ENCODE results near the gene CDH4.

Gene CDH4

DNA sequence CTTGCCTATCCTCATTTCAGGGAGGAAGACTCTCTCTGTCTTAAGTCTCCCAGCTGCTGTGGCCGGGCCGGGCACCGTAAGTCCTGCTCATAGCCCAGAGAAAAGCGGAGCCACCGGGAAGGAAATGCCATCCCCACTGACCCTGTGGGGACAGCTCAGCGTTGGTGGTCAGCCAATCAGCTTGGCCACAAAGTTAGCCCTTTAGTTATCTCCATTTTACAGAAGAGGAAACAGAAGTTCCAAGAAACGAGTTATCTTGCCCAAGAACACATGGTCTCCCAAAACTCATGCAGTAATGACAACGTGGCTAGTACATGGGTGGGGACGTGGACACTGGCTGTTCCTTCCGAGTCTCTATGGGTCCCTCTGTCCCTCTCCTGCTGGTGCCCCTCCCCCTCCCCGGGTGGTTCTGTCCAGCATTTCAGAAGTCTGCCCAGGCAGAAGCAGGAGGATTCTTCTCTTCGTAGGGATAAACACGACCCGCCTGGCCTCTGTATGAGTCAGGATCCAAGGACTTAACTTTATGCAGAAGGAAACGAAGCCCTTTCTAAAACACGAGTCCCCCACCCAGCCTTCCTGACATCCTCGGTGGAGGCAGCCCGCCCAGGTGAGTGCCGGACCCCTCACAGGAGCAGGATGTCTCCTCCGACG lies 273.8 kb downstream of the CDH4 start:
- no peak overlapping the region for H2AFZ ChIP-seq (ENCODE audit: low read depth, low read length)
- peaks cover 8% of the 10 kb centered on the region for H4K20me1 ChIP-seq (ENCODE audit: insufficient read depth, low read length)
- H3K27ac ChIP-seq (ENCODE audit: low read length): no peak overlapping the region
- no peaks in the 10 kb centered on the region for H3K79me2 ChIP-seq (ENCODE audit: insufficient read depth, low read length)
- no peaks in the 10 kb centered on the region for H3K9me3 ChIP-seq (ENCODE audit: insufficient read depth, low read length, severe bottlenecking)
- H3K36me3 ChIP-seq (ENCODE audit: insufficient read depth, low read length): no peaks in the 10 kb centered on the region
- no peaks in the 10 kb centered on the region for H3K4me1 ChIP-seq (ENCODE audit: insufficient read depth, low read length)
- H3K27me3 ChIP-seq (ENCODE audit: insufficient read depth, low read length, poor library complexity): peaks cover 5% of the 10 kb centered on the region
- no peak overlapping the region for H3K4me2 ChIP-seq (ENCODE audit: insufficient read depth, low read length)
- no peak for ATAC-seq (ENCODE audit: insufficient read depth, low read depth)
- H3K4me3 ChIP-seq (ENCODE audit: low read depth in 1 of 2, low read length in 2 of 2): no peak overlapping the region
- TF ChIP-seq CTCF (IDR thresholded peaks at IDR 0.05; ENCODE audit: borderline replicate concordance, extremely low read depth, low read length, poor library complexity, severe bottlenecking): no peak
- no peak for TF ChIP-seq EZH2 (IDR thresholded peaks at IDR 0.05; ENCODE audit: borderline replicate concordance, low read depth, low read length, severe bottlenecking)
- no peak overlapping the region for H3K9ac ChIP-seq (ENCODE audit: low read depth, low read length)
- no peak for DNase-seq

GRCh38 chr20:61526907-61527306 lies 274.8 kb downstream of the CDH4 start:
- Histone ChIP-seq H2AFZ (ENCODE audit: low read depth, low read length) (no peak overlapping the region), H3K4me3 (ENCODE audit: low read depth in 1 of 2, low read length in 2 of 2) (no peak overlapping the region)

DNA sequence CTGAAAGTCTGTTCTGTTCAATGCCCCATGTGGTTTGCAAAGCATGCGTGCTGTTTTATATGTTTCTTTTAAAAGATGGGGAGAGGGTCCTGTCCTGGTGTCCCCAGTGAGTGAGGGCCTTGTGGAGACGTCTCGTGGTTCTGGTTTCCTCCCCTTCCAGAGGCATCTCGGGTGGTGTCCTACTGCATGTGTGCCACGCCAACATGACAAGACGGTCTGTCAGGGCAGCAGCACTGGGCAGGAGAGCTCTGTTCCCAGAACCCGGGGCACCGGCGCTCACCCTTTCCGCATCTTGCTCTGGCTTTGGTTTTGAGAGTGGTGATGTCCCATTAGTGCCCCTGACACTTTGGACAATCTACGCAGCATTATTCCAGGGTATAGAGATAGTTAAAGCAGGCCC lies 275.6 kb downstream of the CDH4 start:
- DNase-seq (no peak), ATAC-seq (ENCODE audit: insufficient read depth, low read depth) (no peak)
- H3K4me1 ChIP-seq (ENCODE audit: insufficient read depth, low read length): no peaks in the 10 kb centered on the region
- no peaks in the 10 kb centered on the region for H3K36me3 ChIP-seq (ENCODE audit: insufficient read depth, low read length)
- H3K9me3 ChIP-seq (ENCODE audit: insufficient read depth, low read length, severe bottlenecking): no peaks in the 10 kb centered on the region
- H3K4me2 ChIP-seq (ENCODE audit: insufficient read depth, low read length): no peak overlapping the region
- no peak overlapping the region for H3K9ac ChIP-seq (ENCODE audit: low read depth, low read length)
- peaks cover 5% of the 10 kb centered on the region for H3K27me3 ChIP-seq (ENCODE audit: insufficient read depth, low read length, poor library complexity)
- peaks cover 14% of the 10 kb centered on the region for H4K20me1 ChIP-seq (ENCODE audit: insufficient read depth, low read length)
- no peak overlapping the region for H2AFZ ChIP-seq (ENCODE audit: low read depth, low read length)
- H3K79me2 ChIP-seq (ENCODE audit: insufficient read depth, low read length): no peaks in the 10 kb centered on the region
- H3K4me3 ChIP-seq (ENCODE audit: low read depth in 1 of 2, low read length in 2 of 2): no peak overlapping the region
- H3K27ac ChIP-seq (ENCODE audit: low read length): no peak overlapping the region
- TF ChIP-seq CTCF (IDR thresholded peaks at IDR 0.05; ENCODE audit: borderline replicate concordance, extremely low read depth, low read length, poor library complexity, severe bottlenecking) (no peak), EZH2 (IDR thresholded peaks at IDR 0.05; ENCODE audit: borderline replicate concordance, low read depth, low read length, severe bottlenecking) (no peak)

More at GRCh38 chr20:61526907-61527306, 274.8 kb downstream of the CDH4 start:
- Histone ChIP-seq H3K79me2 (ENCODE audit: insufficient read depth, low read length) (no peaks in the 10 kb centered on the region), H3K9me3 (ENCODE audit: insufficient read depth, low read length, severe bottlenecking) (no peaks in the 10 kb centered on the region), H3K4me1 (ENCODE audit: insufficient read depth, low read length) (no peaks in the 10 kb centered on the region), H3K9ac (ENCODE audit: low read depth, low read length) (no peak overlapping the region), H3K27me3 (ENCODE audit: insufficient read depth, low read length, poor library complexity) (peaks cover 5% of the 10 kb centered on the region), H3K36me3 (ENCODE audit: insufficient read depth, low read length) (no peaks in the 10 kb centered on the region), H4K20me1 (ENCODE audit: insufficient read depth, low read length) (peaks cover 13% of the 10 kb centered on the region), H3K4me2 (ENCODE audit: insufficient read depth, low read length) (no peak overlapping the region), H3K27ac (ENCODE audit: low read length) (no peak overlapping the region)
- TF ChIP-seq CTCF (IDR thresholded peaks at IDR 0.05; ENCODE audit: borderline replicate concordance, extremely low read depth, low read length, poor library complexity, severe bottlenecking) (no peak), EZH2 (IDR thresholded peaks at IDR 0.05; ENCODE audit: borderline replicate concordance, low read depth, low read length, severe bottlenecking) (no peak)
- DNase-seq (no peak), ATAC-seq (ENCODE audit: insufficient read depth, low read depth) (no peak)
